Left cardiac atrium (tissue), 4 donors: ENCODE measurements around the gene UBL4B. TPM values are rescaled to one million over a fixed set of nuclear protein-coding genes. Genes with fewer than 3 reads are reported as not detected.
A peak's percentile ranks its signal among the peaks of the same experiment; 100 is the strongest.

Source experiments
- ATAC-seq, 2 donors: fragments of 200-7000 bp; cut with Tn5 transposase; one replicate each; pipeline ENCODE4 v1.9.1; 2020; ENCODE audit warnings: mild to moderate bottlenecking in 2 of 2, moderate library complexity in 2 of 2
- DNase-seq: peaks from one replicate; pipeline ENCODE4 v3.0.0-alpha.2; 2020
- intact Hi-C, 2 donors: fragments of 100-400 bp; cut with DNase I; formaldehyde crosslinking; loops; one replicate each; pipeline versions ENCODE4 v1.14.1 to v1.15.1; 2022 to 2023
- total RNA-seq, 2 donors: library from RNA; stranded (reverse); fragmentation: NEBNext Ultra II Directional; extraction: Animal tissue kit (Norgen Biotek cat#: 25700); gene quantifications; one replicate each; pipeline ENCODE4 v1.2.1, GENCODE V29; 2021
- donor health status: DM: no; HTN: yes; CAD: no.
- donor health status: DM: no; HTN: yes; CAD: no; lungs with severe emphysema.
- donor health status: DM: yes; HTN: yes; CAD: no.
- donor health status: Dilated cardiomyopathy.

Gene UBL4B
- total RNA-seq, 2 donors from 2014 or later: not detected

DNA sequence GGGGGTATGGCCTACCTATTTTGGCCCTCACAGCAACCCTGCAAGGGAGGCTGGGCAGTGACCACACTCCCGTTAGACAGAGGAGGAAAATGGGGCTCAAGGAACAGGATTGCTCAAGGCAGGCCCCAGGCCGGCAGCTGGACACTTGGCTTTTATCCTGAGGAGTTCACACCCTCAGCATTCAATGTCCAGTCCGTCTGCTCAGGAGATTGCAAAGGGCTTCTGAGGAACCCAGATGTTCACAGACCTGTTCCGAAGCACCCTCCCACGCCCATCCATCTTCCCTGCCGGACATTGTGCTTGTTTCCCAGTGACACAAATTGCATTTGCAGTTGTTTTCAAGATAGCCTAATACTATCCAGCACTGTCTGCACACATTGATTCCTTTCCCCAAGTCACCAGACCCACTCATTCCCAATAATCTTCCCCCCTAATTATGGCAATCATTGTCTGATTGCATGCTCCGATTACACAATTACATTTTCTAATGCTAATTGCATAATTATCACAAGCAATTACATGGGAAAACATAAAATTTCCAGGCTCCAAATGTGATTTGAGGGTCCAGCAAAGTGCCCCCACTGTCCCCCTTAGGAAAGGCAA lies 4.3 kb upstream of the UBL4B start:
- intact Hi-C loops: loop anchor here (2.0 to 10.0 kb wide), 2 partner anchors 51 to 53 kb away; no protein-coding TSS in a partner anchor
- ATAC-seq: no peak
- DNase-seq: no peak

DNA sequence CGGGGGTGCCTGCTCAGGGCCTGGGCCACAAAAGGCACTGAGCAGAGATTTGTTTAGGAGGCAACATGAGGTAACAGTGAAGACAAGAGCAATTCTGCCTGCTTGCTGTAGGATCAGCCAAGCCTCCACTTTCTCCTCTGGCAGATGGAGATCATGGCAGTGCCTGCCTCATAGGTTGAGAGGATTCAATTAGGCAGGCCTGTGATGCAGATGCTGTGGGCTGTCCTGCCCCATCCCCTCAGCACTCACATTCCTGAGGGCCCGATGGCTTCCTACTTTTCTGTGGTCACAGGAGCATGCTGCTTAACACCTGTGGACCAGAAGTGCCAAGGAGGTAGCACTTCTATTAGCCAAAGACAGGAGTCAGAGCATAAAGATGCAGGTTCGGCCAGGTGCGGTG lies 1.2 kb upstream of the UBL4B start:
- ATAC-seq: no peak
- intact Hi-C loops: no loop called here
- no peak for DNase-seq

DNA sequence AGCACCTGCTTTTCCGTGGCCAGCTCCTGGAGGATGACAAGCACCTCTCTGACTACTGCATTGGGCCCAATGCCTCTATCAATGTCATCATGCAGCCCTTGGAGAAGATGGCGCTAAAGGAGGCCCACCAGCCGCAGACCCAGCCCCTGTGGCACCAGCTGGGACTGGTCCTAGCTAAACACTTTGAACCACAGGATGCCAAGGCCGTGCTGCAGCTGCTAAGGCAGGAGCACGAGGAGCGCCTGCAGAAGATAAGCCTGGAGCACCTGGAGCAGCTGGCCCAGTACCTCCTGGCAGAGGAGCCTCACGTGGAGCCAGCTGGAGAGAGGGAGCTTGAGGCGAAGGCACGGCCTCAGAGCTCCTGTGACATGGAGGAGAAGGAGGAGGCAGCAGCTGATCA lies 413 bp downstream of the UBL4B start:
- no peak for DNase-seq
- ATAC-seq: no peak
- intact Hi-C loops: no loop called here

- intact Hi-C loops: no loop called here
- no peak for DNase-seq
- ATAC-seq: no peak
Observed at GRCh38 chr1:110113551-110113950, 1.3 kb downstream of the UBL4B start.

- no peak for ATAC-seq
- DNase-seq: no peak
- intact Hi-C loops: no loop called here
Observed at GRCh38 chr1:110114173-110114572, 1.9 kb downstream of the UBL4B start.

DNA sequence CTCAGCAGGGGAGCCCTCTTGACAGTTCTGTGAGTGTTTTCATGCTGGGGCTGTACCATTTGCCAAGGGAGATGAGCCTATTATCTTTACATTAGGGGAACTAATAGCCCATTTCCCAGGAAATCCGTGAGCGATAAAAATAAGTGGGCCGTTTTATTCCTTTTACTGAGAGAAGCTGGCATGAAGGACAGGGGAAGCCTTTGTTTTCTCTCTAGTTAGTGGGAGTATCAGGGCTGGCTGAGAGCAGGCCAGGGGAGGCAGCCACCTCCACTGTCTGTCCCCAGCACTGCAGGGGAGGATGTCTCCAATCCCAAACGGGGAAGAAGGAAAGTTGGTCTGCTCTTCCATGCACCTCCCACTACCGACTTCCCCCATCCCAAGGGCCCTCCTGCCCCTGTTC lies 2.5 kb downstream of the UBL4B start:
- ATAC-seq (no peak), DNase-seq (no peak)
- intact Hi-C loops: no loop called here

- DNase-seq (no peak), ATAC-seq (no peak)
- intact Hi-C loops: no loop called here
Observed at GRCh38 chr1:110118636-110119396, 6.6 kb downstream of the UBL4B start.

DNA sequence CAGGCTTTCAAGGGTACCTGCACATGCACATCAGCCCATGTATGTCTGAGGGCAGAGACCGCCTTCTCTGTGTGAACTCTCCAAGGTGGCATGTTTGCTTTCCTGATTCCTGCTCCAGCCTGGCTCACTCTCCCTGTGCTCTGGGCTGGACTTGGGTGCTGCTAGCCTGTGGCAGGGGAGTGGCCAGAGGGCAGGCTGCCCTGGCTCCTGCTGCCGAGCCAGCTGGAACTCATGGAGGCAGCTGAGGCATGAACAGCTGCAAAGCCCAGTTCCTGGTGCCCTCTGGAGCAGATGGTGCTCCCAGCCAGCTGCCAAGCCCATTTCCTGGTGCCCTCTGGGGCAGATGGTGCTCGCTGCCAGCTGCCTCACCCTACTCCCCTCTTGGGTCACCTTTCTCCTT lies 7.6 kb downstream of the UBL4B start:
- intact Hi-C loops: no loop called here
- DNase-seq (no peak), ATAC-seq (peak in 1 of 2 donors; percentile 3)

DNA sequence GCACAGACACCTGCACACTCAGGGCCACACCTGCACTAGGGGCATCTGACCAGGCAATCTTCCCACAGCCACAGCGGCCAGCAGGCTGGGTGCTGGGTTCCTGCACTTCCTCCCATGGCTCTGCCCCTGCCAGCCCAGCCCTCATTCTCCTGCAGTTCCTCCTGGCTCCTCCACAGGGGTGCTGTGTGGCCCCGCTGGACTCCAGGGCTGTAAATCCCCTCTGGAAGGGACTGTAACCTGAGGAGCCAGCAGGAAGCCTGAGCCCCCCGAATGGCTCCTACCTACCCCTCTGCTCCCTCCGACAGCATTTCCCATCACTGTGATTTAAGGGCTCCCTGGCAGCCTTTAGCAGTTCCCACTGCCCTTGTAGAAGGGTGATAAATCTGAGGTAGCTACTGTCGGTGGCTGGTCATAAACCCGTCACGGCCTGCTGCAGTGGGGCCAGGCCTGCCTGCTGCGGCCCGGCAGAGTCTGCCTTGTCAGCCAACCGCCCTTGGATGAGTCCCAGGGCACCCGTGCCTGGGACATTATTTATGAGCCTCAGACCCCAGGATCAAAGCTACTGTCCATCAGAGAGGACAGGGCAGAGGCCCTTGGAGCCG lies 8.8 kb downstream of the UBL4B start:
- no peak for ATAC-seq
- DNase-seq: no peak
- intact Hi-C loops: no loop called here

DNA sequence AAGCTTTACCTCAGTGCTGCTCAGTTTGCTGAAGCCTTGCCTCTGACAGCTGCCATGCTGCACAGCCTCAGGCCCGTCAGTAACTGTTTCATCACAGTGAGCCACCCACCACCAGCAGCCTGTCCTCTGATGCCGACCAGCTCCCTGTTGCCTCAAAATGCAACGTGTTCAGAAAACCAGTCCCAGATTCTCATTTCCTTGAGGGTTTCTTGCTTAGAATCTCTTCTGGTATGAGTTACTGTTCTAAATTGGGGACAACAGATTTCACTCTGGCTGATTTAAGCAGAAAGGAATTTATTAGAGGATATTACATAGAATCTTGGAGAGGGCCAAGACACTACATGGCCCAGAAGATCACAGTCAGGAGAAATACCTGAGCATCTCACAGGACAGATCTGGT lies 11.0 kb downstream of the UBL4B start:
- DNase-seq (no peak), ATAC-seq (no peak)
- intact Hi-C loops: no loop called here

GRCh38 chr1:110125810-110126209 lies 13.6 kb downstream of the UBL4B start:
- intact Hi-C loops: no loop called here
- ATAC-seq: no peak

GRCh38 chr1:110130113-110130591 lies 17.9 kb downstream of the UBL4B start:
- peak; percentile 23 to 43 for ATAC-seq

More at GRCh38 chr1:110125810-110126209, 13.6 kb downstream of the UBL4B start:
- no peak for DNase-seq

DNA sequence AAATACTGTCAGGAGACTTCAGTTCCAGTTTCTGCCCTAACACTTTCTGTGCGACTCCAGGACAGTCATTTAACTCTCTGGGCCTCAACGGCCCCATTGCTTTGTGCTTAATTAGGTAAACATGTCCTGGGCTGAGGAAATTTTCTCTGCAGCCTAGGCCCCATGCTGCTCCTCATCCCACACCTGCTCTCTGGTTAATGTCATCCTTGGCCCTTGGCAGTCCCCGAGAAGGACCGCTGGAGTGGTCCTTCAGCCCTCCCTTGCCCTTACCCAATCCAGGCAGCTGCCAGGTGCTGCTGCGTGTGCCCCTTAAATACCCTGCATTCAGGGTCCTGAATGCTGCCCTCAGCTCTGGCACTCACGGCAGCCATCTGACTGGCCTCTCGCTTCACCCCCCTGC lies 18.7 kb downstream of the UBL4B start:
- intact Hi-C loops: no loop called here
- no peak for ATAC-seq
- no peak for DNase-seq

More at GRCh38 chr1:110130113-110130591, 17.9 kb downstream of the UBL4B start:
- peak; percentile 29 for DNase-seq
- intact Hi-C loops: no loop called here

GRCh38 chr1:110132682-110133081 lies 20.4 kb downstream of the UBL4B start:
- ATAC-seq: no peak
- intact Hi-C loops: no loop called here
- DNase-seq: no peak

DNA sequence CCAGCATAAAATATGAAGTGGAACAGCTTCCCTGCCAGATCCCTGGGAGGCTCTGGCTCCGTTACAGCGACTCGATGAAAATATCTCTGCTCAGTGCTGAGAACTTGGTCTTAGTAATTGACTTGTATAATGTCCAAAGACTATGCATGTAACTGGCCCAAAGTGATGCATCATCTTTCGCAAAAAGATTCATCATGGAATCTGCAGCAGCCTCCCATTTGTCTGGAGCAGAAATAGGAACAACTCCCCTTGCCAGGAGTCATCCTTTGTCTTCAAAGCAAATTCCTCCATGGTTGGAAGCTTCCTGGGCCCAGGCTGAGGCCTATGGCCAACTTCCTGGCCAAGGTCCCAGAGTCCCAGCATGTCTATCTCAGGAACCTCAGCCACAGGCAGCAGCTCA lies 21.2 kb downstream of the UBL4B start:
- intact Hi-C loops: no loop called here
- ATAC-seq: no peak

DNA sequence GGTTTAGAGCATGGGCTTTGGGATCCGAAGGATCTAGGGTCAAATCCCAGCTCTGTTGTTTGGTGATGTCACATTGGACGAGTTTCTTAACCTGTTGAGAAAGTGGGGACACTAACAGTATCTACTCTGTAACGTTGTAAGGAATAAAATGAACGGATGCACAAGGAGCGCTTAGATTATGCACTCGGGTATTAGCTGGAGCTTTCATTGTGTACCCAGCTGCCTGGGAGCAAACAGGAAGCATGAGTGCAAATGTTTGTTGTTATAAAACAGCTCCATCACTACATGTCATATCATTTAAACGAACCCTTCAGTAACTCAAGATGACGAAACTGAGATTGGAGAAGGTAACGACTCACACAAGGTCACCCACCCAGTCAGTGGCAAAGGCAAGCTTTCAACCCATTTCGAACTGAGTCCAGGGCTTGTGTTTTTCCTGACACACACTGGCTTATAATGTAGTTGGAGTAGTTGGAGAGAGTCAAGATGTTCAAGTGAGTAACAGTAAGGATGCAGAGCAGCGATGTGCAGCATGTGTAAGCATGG lies 21.9 kb downstream of the UBL4B start:
- intact Hi-C loops: no loop called here

More for the DNA sequence above, 21.2 kb downstream of the UBL4B start:
- no peak for DNase-seq

GRCh38 chr1:110135246-110135645 lies 23.0 kb downstream of the UBL4B start:
- ATAC-seq (no peak), DNase-seq (no peak)
- intact Hi-C loops: no loop called here

More for the DNA sequence above, 21.9 kb downstream of the UBL4B start:
- ATAC-seq: no peak
- DNase-seq: no peak

- intact Hi-C loops: no loop called here
- DNase-seq: no peak
- no peak for ATAC-seq
Observed at GRCh38 chr1:110135666-110136065, 23.4 kb downstream of the UBL4B start.

GRCh38 chr1:110136911-110137310 lies 24.7 kb downstream of the UBL4B start:
- DNase-seq: no peak
- ATAC-seq: no peak
- intact Hi-C loops: no loop called here

DNA sequence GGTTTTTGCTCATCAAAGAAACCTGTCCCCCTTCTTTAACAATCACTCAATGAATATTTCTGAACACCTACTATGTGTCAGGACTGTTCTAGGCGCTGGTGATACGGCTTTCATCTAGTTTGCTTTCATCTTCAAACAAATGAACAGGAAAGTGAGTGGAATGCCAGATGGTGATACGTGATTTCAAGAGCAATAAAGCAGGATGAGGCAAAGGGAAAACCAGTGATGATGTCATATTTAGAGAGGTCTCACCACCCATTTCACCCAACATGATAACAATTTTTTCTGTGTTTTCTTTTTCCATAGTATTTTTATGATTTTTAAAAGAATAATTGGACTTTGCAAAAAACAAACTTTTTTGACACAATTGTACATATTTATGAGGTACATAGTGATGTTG lies 26.7 kb downstream of the UBL4B start:
- ATAC-seq (no peak), DNase-seq (no peak)
- intact Hi-C loops: no loop called here
